CD4-positive, alpha-beta T cell treated with Interleukin-15 for 1 hour (primary cell): ENCODE measurements around the gene COL24A1.
"Not testable (repeated sequence)": the region's sequence is repeated elsewhere in the genome, so short reads cannot be mapped to it uniquely, and the experiment has no call there.

Experiments used
- DNase-seq: peaks from one replicate; pipeline ENCODE4 v3.0.0-alpha.2; 2020

The COL24A1 gene

GRCh38 chr1:85865213-85865612 lies 291.4 kb downstream of the COL24A1 start:
- DNase-seq = no peak

GRCh38 chr1:85864727-85865126 lies 291.8 kb downstream of the COL24A1 start:
- DNase-seq = no peak

- DNase-seq = not testable (repeated sequence)
Observed at GRCh38 chr1:85863639-85864038, 292.9 kb downstream of the COL24A1 start.

DNA sequence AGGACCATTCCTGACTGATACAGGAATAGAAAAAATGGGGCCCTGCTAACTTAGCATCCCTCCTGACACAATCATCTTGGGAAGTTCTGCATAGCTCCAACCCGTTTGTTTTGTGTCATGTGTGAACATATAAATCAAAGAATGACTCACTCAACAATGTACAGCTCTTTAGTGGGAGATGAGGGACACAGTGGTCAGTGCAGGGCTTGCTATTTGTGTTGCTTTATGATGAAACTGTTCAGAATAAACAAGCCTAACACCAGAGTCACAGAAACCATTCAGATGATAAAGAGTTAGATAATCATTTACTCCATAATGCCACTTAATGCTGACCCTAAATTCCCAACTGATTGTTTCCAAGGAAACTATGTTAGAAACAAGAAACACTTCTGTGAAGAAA lies 294.1 kb downstream of the COL24A1 start:
- no peak for DNase-seq

DNA sequence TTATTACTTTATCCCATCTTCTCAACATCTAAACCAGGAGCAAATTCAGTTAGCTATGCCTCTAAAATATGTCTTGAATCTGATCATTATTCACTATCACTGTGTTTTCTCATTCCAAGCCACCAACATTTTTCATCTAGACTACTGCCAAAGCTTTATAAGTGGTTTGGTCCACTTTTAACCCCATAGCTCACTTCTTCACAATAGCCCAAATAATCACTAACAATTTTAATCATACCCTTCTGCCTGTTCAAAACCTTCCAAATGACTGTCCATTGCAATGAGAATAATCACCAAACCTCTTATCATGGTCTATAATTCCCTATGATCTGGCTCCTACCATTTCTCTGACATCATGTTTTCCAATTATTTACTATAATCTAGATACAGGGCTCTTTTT lies 298.6 kb downstream of the COL24A1 start:
- no peak for DNase-seq

- DNase-seq = no peak
Observed at GRCh38 chr1:85850238-85850637, 306.3 kb downstream of the COL24A1 start.

DNA sequence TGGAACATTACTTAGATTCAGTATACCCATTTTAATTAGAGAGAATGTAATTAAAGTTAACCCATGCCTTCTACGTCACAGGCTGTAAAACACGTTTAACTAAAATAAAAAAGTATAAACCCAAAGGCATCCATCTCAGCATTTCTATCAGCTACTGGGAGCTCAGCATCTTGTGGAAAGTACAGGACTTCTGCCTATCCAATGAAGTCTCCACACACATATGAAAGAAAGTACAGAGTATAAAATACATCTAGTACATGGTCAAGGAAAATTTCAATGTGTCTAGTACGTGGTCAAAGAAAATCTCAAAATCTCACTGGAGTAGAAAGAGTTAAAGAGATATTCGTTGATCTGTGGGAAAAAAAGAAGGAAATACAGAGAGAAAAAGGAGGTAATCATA lies 306.9 kb downstream of the COL24A1 start:
- DNase-seq = no peak

DNA sequence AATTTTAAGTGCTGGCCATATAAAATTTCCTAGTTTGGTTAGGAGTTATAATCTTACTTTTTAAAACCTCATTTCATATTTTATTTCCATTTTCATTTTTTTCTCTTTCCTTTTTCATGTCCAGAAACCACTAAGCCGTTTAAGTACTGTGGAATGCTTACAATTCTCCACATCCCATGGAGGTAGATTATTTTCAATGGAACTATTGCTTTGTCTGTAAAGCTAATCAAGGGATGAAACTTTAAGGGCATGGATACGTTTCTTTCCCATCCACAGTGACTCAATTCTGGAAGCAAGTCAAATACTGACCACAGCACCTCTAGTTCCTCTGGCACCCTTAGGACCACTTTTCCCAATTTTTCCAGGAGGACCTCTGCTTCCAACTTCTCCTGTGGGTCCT lies 309.2 kb downstream of the COL24A1 start:
- no peak for DNase-seq

DNA sequence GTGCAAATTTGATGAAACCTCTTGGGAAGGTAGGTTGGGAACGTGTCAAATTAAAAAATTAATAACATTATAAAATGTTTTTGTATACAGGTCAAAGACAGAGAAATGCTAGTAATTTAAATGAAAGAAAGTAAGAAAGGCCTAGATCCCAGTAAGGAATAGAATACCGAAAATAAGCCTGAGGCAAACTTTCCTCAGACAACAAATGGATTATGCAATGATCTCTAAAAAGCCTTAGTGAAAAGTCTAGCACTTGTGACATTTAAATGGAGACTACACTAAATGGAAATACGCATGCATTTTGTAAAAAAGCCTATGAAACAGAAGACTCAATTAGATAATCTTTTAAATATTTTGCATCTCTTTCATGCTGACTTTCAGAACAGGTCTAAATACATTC lies 309.9 kb downstream of the COL24A1 start:
- DNase-seq = no peak

DNA sequence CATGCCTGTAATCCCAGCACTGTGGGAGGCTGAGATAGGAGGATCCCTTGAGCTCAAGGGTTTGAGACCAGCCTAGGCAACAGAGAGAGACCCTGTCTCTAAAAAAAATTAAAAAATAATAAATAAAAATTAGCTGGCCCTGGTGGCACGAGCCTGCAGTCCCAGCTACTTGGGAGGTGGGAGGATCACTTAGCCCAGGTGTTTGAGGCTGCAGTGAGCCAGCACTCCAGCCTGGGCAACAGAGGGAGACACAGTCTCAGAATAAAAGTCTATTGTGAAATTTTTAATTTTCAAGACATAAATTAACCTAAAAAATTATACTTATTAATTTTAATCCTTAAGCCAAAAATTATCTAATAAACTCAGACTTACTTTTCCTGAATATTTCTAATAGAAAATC lies 317.1 kb downstream of the COL24A1 start:
- no peak for DNase-seq

- no peak for DNase-seq
Observed at GRCh38 chr1:85838238-85838637, 318.3 kb downstream of the COL24A1 start.

GRCh38 chr1:85836736-85837135 lies 319.8 kb downstream of the COL24A1 start:
- no peak for DNase-seq

DNA sequence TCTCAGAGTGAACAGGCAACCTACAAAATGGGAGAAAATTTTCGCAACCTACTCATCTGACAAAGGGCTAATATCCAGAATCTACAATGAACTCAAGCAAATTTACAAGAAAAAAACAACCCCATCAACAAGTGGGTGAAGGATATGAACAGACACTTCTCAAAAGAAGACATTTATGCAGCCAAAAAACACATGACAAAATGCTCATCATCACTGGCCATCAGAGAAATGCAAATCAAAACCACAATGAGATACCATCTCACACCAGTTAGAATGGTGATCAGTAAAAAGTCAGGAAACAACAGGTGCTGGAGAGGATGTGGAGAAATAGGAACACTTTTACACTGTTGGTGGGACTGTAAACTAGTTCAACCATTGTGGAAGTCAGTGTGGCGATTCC lies 323.4 kb downstream of the COL24A1 start:
- DNase-seq = not testable (repeated sequence)

DNA sequence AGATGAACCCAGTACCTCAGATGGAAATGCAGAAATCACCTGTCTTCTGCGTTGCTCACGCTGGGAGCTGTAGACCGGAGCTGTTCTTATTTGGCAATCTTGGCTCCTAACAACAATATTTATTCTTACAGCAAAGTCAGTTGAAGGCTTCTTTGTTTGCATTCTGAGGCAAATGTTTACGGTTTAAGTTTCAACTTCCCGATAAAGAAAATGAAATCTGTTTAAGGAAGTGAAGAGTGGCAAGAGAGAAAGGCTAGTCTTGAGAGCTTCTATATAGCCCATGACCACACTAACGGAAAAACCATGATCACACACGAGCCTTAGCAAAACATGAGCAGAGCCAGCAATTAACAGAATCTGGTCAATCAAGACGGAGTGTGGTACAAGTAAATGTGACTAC lies 325.7 kb downstream of the COL24A1 start:
- no peak for DNase-seq

- DNase-seq = no peak
Observed at GRCh38 chr1:85824066-85824840, 332.3 kb downstream of the COL24A1 start.

- no peak for DNase-seq
Observed at GRCh38 chr1:85822696-85823095, 333.9 kb downstream of the COL24A1 start.

DNA sequence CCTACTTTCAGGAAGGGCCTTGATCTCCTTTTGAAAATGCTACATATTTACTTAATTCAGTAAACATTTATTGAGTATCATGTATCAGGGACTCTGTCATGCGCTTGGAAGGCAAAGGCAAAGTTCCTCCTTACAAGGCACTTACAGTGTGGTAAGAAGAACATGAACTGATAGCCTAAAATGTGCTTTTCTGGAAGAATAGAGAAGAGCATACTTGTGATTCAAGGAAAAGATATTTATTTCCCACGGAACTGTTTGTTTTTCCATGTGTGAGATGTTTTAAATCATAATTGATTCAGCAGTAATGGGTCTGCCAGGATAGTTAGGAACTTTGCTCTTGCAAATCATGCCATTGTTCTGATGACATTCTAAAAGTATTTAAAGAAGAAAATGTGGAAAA lies 338.2 kb downstream of the COL24A1 start:
- no peak for DNase-seq

DNA sequence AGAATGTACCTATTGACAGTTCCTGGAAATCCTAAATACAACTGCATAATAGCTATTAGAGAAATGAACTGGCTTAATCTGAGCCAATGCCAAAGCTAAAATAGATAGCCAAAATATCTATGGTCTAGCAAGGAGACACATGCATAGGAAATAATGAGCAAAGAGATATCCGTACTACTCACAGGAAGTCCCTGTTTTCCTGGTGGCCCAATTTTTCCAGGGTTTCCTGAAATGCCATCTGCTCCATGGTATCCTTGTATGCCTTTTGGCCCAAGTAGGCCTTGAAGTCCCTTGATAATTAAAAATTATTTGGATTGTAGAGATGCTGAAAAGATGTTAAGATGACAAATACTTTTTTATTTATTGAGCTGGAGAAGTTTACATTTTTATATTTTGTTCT lies 340.0 kb downstream of the COL24A1 start:
- DNase-seq = no peak

DNA sequence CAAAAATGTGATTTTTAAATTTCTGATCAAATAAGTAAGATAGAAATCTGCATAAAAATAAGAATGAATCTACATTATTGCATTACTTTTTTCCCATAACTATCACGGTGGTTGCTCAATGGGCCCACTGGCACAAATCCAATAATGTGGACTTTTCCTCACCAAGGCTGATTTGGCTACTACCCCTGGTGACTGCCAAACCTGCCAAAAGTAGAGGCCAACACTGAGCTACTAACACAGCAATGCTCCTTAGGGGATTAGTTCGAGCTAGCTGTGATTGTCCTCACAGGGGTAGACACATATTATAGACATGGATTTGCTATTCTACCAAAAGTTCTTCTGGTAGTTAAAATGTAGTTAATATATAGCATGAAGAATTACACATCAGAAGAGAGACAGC lies 340.7 kb downstream of the COL24A1 start:
- no peak for DNase-seq

DNA sequence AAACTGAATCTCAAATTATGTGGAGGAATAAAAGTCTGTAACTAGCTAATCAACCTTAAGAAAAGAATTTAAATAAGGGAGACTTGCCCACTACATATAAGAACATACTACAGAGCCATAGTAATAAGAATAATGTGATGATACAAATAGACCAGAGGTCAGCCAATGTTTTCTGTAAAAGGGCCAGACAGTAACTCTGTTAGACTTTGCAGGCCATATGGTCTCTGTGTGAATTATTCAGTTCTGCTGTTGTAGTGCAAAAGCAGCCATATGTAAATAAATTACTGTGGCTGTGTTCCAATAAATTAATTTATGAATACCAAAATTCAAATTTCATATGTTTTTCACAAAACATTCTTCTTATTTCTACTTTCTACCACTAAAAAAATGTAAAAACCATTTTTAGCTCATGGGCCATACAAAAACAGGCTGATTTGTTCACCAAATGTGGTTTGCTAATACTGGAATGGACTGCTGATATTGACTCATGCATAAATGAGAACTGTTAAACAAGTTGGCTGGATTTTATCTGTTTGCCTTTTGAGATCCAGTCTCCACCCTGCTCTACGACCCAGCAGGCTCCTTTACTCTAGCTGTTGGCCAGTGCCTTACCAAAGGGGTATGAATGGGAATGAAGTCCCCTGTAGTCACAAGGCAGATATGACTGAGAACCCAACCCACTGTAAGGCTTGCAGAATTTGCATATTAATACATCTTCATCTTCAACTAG lies 350.2 kb downstream of the COL24A1 start:
- DNase-seq = no peak

- no peak for DNase-seq
Observed at GRCh38 chr1:85801520-85801919, 355.1 kb downstream of the COL24A1 start.

DNA sequence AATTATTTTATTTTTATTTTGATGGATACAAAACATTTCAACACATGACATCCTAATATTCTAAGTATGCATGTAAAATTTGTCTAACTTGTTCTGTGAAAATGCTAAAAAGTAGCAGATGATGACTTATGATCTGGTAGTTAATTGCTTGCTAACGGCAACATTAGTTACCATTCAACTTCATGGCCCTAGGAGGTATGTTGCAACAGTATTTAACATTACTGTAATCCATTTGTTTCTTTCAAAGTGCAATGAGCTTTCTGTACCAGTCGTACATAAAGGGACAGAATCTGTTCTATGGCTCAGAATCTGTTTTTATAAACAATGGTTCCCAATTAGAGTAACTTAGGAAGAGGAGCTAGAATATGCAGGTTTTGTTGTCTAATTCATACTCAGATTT lies 356.8 kb downstream of the COL24A1 start:
- DNase-seq = no peak

DNA sequence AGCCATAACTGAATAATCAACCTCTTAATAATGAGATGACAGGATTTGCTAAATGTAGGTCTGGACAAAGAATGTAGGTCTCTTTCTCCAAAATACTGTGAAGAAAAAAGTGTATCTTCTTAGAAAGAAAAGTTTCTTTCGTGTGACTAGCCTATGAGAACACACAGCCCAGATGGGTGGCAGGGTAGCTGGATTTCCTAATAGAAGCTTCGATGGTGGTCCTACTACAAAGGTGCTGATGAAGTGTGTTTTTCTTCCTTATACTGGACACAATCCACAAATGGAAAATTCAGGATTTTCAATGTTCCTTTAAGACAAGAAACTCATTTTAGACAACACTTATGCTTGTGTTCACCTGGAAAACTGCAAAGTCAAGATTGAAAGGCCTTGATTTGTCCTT lies 358.2 kb downstream of the COL24A1 start:
- DNase-seq = no peak

- not testable (repeated sequence) for DNase-seq
Observed at GRCh38 chr1:85777021-85777420, 379.6 kb downstream of the COL24A1 start.

- no peak for DNase-seq
Observed at GRCh38 chr1:85762804-85763203, 393.8 kb downstream of the COL24A1 start.
